IMR-90 (cell line): Measurements from ENCODE around the gene CROCC. TPM values are rescaled to one million over a fixed set of nuclear protein-coding genes. Genes with fewer than 3 reads are reported as not detected.
A peak's percentile ranks its signal among the peaks of the same experiment; 100 is the strongest.

Experiments
- ATAC-seq: fragments of 200-7000 bp; cut with Tn5 transposase; 2 replicates; pipeline ENCODE4 v1.9.1; 2020; ENCODE audit warnings: low read depth, mild to moderate bottlenecking, moderate library complexity
- BruUV-seq: library from RNA; stranded (reverse); fragments of 400-500 nt; replicated peaks from 2 replicates; lab custom pipeline; 2021; lab: Mats Ljungman, UMichigan
- CTCF ChIA-PET: fragments of 300-600 bp; formaldehyde crosslinking; extraction: SDS; loops from one replicate; lab custom pipeline; 2021; ENCODE audit warnings: antibody characterized with exemption; lab: Yijun Ruan, JAX
- POLR2A ChIA-PET: fragments of 300-600 bp; sonication (Branson Sonifier 250); formaldehyde crosslinking; loops from one replicate; lab custom pipeline; 2022; ENCODE audit warnings: antibody characterized with exemption; ENCODE audit not compliant: unreplicated experiment; lab: Charles Lee
- DNase-seq: peaks from one replicate; pipeline ENCODE4 v3.0.0; 2013
- H2AFZ ChIP-seq: replicated peaks from 2 replicates; pipeline ENCODE3; 2013; ENCODE audit warnings: low read length, mild to moderate bottlenecking; ENCODE audit not compliant: poor library complexity
- H2AK5ac ChIP-seq: 2 replicates; pipeline ENCODE4 v1.6.1; 2013; ENCODE audit warnings: low read depth, low read length, inconsistent platforms
- H2AK9ac ChIP-seq: replicated peaks from 2 replicates; pipeline ENCODE3; 2013; ENCODE audit warnings: mild to moderate bottlenecking, low read depth, low read length, moderate library complexity; ENCODE audit not compliant: poor library complexity
- H2BK120ac ChIP-seq: 2 replicates; pipeline ENCODE4 v1.6.1; 2013; ENCODE audit warnings: low read depth, low read length, inconsistent platforms
- H2BK15ac ChIP-seq: 3 replicates; pipeline ENCODE4 v1.6.1; 2013; ENCODE audit warnings: low read depth, low read length, inconsistent platforms
- H2BK20ac ChIP-seq: 2 replicates; pipeline ENCODE4 v1.6.1; 2013; ENCODE audit warnings: low read depth, mild to moderate bottlenecking, inconsistent platforms, low read length, moderate library complexity
- H2BK5ac ChIP-seq: 2 replicates; pipeline ENCODE4 v1.6.1; 2013; ENCODE audit warnings: mild to moderate bottlenecking, low read depth, low read length, inconsistent platforms; ENCODE audit not compliant: poor library complexity, severe bottlenecking
- H3K14ac ChIP-seq: replicated peaks from 2 replicates; pipeline ENCODE4 v1.6.1; 2013; ENCODE audit warnings: low read depth, low read length, inconsistent platforms
- H3K18ac ChIP-seq: 2 replicates; pipeline ENCODE4 v1.6.1; 2013; ENCODE audit warnings: low read depth, low read length, control low read depth
- H3K23ac ChIP-seq: 2 replicates; pipeline ENCODE4 v1.6.1; 2013; ENCODE audit warnings: low read depth, low read length, inconsistent platforms
- H3K27ac ChIP-seq: 2 replicates; pipeline ENCODE4 v1.5.1; 2013; ENCODE audit warnings: mild to moderate bottlenecking, control low read depth, low read length; ENCODE audit not compliant: insufficient read depth
- H3K27me3 ChIP-seq: 2 replicates; pipeline ENCODE4 v1.6.1; 2013; ENCODE audit warnings: low read length; ENCODE audit not compliant: control insufficient read depth, insufficient read depth
- H3K36me3 ChIP-seq: 2 replicates; pipeline ENCODE4 v1.6.1; 2013; ENCODE audit warnings: low read length, mixed read lengths; ENCODE audit not compliant: control insufficient read depth, insufficient read depth
- H3K4ac ChIP-seq: 2 replicates; pipeline ENCODE4 v1.6.1; 2013; ENCODE audit warnings: low read depth, low read length, inconsistent platforms
- H3K4me1 ChIP-seq: 2 replicates; pipeline ENCODE4 v1.6.1; 2013; ENCODE audit warnings: low read length, mixed read lengths; ENCODE audit not compliant: control insufficient read depth, insufficient read depth
- H3K4me2 ChIP-seq: 2 replicates; pipeline ENCODE4 v1.6.1; 2013; ENCODE audit warnings: low read depth, mild to moderate bottlenecking, control low read depth, low read length, moderate library complexity
- H3K4me3 ChIP-seq: 2 replicates; pipeline ENCODE4 v1.5.1; 2013; ENCODE audit warnings: low read depth, mild to moderate bottlenecking, control low read depth, low read length, moderate library complexity; ENCODE audit not compliant: insufficient read depth
- H3K56ac ChIP-seq: 2 replicates; pipeline ENCODE4 v1.6.1; 2013; ENCODE audit warnings: low read length, inconsistent platforms; ENCODE audit not compliant: insufficient read depth; ENCODE audit errors: extremely low read depth
- H3K79me1 ChIP-seq, 2 experiments: 2 replicates each; pipeline ENCODE4 v1.6.1; 2013; ENCODE audit warnings: low read length in 2 of 2, inconsistent platforms in 1 of 2, low read depth in 1 of 2
- H3K9ac ChIP-seq: 2 replicates; pipeline ENCODE4 v1.6.1; 2013; ENCODE audit warnings: low read depth, low read length, control low read depth
- H3K9me1 ChIP-seq: 2 replicates; pipeline ENCODE4 v1.6.1; 2013; ENCODE audit warnings: low read length, inconsistent platforms; ENCODE audit not compliant: insufficient read depth
- H3K9me3 ChIP-seq: 2 replicates; pipeline ENCODE4 v1.6.1; 2013; ENCODE audit warnings: low read length; ENCODE audit not compliant: control insufficient read depth, insufficient read depth
- H4K20me1 ChIP-seq: 2 replicates; pipeline ENCODE4 v1.6.1; 2013; ENCODE audit warnings: low read length, inconsistent platforms; ENCODE audit not compliant: insufficient read depth
- H4K5ac ChIP-seq: 2 replicates; pipeline ENCODE4 v1.6.1; 2013; ENCODE audit warnings: mild to moderate bottlenecking, low read depth, low read length, control low read depth
- H4K8ac ChIP-seq, 2 experiments: 2 replicates each; pipeline ENCODE4 v1.6.1; 2013; ENCODE audit warnings: low read depth in 2 of 2, low read length in 2 of 2, control low read depth in 1 of 2, inconsistent platforms in 1 of 2
- H4K91ac ChIP-seq: 2 replicates; pipeline ENCODE4 v1.6.1; 2013; ENCODE audit warnings: low read depth, low read length, inconsistent platforms; ENCODE audit not compliant: insufficient read depth
- CTCF ChIP-seq: conservative IDR thresholded peaks from 2 replicates; pipeline ENCODE4 v1.5.1; 2012; ENCODE audit warnings: mild to moderate bottlenecking, low read depth, low read length, improper control_type of control experiment
- MAZ ChIP-seq: IDR thresholded peaks from 2 replicates; pipeline ENCODE4 v1.6.1; 2012; ENCODE audit warnings: low read depth, mild to moderate bottlenecking, low read length, improper control_type of control experiment, moderate library complexity, borderline replicate concordance
- MXI1 ChIP-seq: IDR thresholded peaks from 2 replicates; pipeline ENCODE4 v1.6.1; 2012; ENCODE audit warnings: low read depth, mild to moderate bottlenecking, low read length, moderate library complexity, borderline replicate concordance
- POLR2A ChIP-seq: IDR thresholded peaks from 2 replicates; pipeline ENCODE4 v1.6.1; 2012; ENCODE audit warnings: mild to moderate bottlenecking, low read depth, low read length
- RAD21 ChIP-seq: IDR thresholded peaks from 2 replicates; pipeline ENCODE4 v1.6.1; 2012; ENCODE audit warnings: low read length, improper control_type of control experiment
- WGBS, 2 experiments: methylation state at CpG; one replicate each; pipeline versions ENCODE4 v1.1.5 to v1.1.7; 2013; ENCODE audit warnings: missing lambda C conversion rate in 2 of 2; ENCODE audit not compliant: insufficient read length in 1 of 2; ENCODE audit errors: extremely low coverage in 2 of 2; 5-methylcytosine and 5-hydroxymethylcytosine counted together
- dilution Hi-C: fragments of 300-500 bp; cut with HindIII; formaldehyde crosslinking; loops from one replicate; pipeline ENCODE4 v1.14.3; 2018; ENCODE audit warnings: low sequenced_read_pairs; ENCODE audit not compliant: unreplicated experiment
- in situ Hi-C: fragments of 300-500 bp; cut with MboI; formaldehyde crosslinking; loops from 3 replicates; pipeline ENCODE4 v1.14.3; 2019; ENCODE audit warnings: low sequenced_read_pairs, inconsistent platforms, mixed read lengths
- intact Hi-C: fragments of 100-400 bp; cut with micrococcal nuclease; formaldehyde crosslinking; loops from 2 replicates; pipeline ENCODE4 v1.10.0; 2022
- polyA plus RNA-seq, 3 experiments: library from polyadenylated mRNA; depleted of rRNA; stranded (reverse); fragments of >200 nt; gene quantifications; 2 replicates each; pipeline ENCODE4 v1.2.3, GENCODE V29; 2012; ENCODE audit warnings: low replicate concordance in 1 of 3
- total RNA-seq: library from RNA; depleted of rRNA; stranded (reverse); fragments of >200 nt; gene quantifications from 2 replicates; pipeline ENCODE4 v1.2.3, GENCODE V29; 2012
- TF ChIP-seq, protein P1 (sequence below): fragments of 150-350 bp; IDR thresholded peaks from 2 replicates; pipeline ENCODE4 v1.6.1; 2017; ENCODE audit warnings: mild to moderate bottlenecking, antibody characterized with exemption, low read length, low read depth

Gene CROCC
- total and polyA plus RNA-seq, 2 of the 4 experiments (the other 2 are of a cell fraction), result 7.5 to 13.7 TPM

GRCh38 chr1:16983649-16984048 lies 61.9 kb downstream of the CROCC start:
- no peak overlapping the region for H3K4ac ChIP-seq
- peak overlapping the region; percentile 15 for H2AK9ac ChIP-seq
- no peaks in the 10 kb centered on the region for H3K9me1 ChIP-seq
- H2BK20ac ChIP-seq, result no peak overlapping the region
- H3K36me3 ChIP-seq, result peaks cover 12% of the 10 kb centered on the region
- no peak overlapping the region for H2AFZ ChIP-seq
- no peak for TF ChIP-seq CTCF
- TF ChIP-seq POLR2A, result no peak
- no peak for TF ChIP-seq RAD21
- TF ChIP-seq MXI1, result no peak
- TF ChIP-seq, protein P1, sequence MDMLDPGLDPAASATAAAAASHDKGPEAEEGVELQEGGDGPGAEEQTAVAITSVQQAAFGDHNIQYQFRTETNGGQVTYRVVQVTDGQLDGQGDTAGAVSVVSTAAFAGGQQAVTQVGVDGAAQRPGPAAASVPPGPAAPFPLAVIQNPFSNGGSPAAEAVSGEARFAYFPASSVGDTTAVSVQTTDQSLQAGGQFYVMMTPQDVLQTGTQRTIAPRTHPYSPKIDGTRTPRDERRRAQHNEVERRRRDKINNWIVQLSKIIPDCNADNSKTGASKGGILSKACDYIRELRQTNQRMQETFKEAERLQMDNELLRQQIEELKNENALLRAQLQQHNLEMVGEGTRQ, result no peak
- TF ChIP-seq MAZ, result no peak
- H3K27ac ChIP-seq, result no peak overlapping the region
- H3K4me3 ChIP-seq, result no peak overlapping the region
- no peak overlapping the region for H4K5ac ChIP-seq
- no TSS peak for BruUV-seq
- H3K18ac ChIP-seq, result no peak overlapping the region
- no peaks in the 10 kb centered on the region; the same call in 1 of the 2 replicates for H4K20me1 ChIP-seq
- H3K9me3 ChIP-seq, result no peaks in the 10 kb centered on the region
- dilution Hi-C loops, result no loop called here
- WGBS, 2 experiments, result no CpG with 5 or more reads among the region's 4 CpGs
- intact Hi-C loops, result no loop called here
- H3K4me2 ChIP-seq, result no peak overlapping the region
- no peaks in the 10 kb centered on the region for H3K27me3 ChIP-seq
- DNase-seq (no peak), ATAC-seq (no peak)
- no peak overlapping the region for H3K23ac ChIP-seq
- POLR2A ChIA-PET, result no interaction called here
- no peak overlapping the region for H3K9ac ChIP-seq
- CTCF ChIA-PET, result no interaction called here
- no peak overlapping the region for H3K14ac ChIP-seq
- no peaks in the 10 kb centered on the region; a peak in 1 of 4 replicates for H3K79me1 ChIP-seq
- no peak overlapping the region for H2BK5ac ChIP-seq
- H2BK120ac ChIP-seq, result no peak overlapping the region
- no peak overlapping the region for H2BK15ac ChIP-seq
- H4K8ac ChIP-seq, result no peak overlapping the region
- no peak overlapping the region for H2AK5ac ChIP-seq
- H4K91ac ChIP-seq, result no peak overlapping the region
- peaks cover 9% of the 10 kb centered on the region; the same call in 1 of the 2 replicates for H3K4me1 ChIP-seq
- no peak overlapping the region for H3K56ac ChIP-seq
- in situ Hi-C loops, result no loop called here
